Urothelium cell line (cell line): Measurements from ENCODE around the gene AGGF1.
"Not testable (repeated sequence)": the region's sequence is repeated elsewhere in the genome, so short reads cannot be mapped to it uniquely, and the experiment has no call there.

Experiments
- DNase-seq: peaks from one replicate; pipeline ENCODE4 v3.0.0; 2011; ENCODE audit warnings: low spot score, mixed read lengths
- FAIRE-seq: peaks from 2 replicates; lab custom pipeline; 2011; peaks lifted over from hg19 to GRCh38; lab: Jason Lieb, UNC

The AGGF1 gene

DNA sequence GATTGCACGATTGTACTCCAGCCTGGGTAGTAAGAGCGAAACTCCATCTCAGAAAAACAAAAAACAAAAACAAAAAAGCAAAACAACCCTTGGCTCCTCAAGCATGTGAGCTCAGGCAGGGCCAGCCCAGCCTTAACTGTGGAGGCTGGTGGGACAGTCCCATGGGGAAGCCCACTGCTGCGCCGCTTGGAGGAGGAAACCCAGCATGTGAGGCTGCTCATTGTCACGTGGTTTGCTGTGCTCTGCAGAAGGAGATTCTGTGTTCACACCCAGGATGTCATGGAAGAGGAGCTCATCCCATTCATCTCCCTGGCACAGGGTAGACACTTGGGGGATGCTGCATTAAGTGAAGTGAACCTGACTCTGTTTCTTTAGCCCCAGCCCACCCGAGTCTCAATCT, 52.9 kb downstream of the AGGF1 start:
- no peak for DNase-seq
- no peak for FAIRE-seq

DNA sequence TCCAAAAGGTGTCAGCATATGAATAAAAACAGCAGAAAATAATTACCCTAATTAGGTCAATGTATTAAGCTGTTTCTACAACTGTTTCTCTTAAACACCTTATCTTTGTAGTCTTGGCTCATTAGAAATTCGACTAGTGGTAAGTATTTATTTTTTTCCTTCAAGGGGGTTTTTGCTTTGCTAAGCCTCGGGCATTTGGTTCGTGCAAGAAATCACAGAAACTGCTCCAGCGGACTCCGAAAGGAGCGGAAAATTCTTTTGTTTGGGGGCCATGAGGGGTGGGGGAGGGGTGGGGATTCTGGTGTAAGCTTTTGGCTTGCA, 56.1 kb downstream of the AGGF1 start:
- FAIRE-seq: no peak
- DNase-seq: no peak

DNA sequence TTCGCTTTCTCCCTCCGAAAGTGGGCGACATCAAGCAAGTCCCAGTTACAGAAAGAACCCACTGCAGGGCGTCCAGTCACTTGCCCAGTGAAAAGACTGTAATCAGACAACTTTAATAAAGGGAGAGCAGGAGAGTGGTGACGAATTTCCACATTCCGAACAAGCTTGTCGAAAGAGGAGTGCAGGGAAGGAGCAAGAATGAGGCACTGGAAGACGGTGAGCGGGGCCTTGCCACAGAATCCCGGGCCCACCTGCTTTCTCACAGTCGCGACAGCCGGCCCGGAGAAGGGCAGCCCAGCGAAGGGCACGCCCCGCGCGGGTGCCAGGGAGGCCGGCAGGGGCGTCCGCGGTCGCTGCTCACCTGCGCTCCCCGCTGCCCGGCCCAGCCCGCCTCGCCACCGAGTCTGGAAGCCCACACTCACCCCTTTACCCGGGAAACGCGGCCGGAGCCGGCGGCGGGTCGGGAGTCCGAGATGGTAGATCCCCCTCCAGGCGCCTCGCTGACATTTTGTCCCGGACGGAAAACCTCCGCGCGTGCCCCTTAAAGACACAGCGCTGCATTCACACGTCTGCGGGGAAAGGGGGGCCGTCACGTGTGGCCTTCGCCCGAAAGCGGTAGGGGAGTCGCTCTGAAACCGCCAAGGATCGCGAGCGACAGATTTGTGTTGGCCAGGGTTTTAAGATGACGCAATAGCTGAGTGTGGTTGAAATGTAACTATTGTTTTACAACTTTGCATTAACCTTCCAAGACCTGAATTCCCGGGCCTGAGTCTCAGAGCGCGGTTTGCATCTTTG, 56.7 kb downstream of the AGGF1 start, which contains the start of gene ZBED3:
Gene ZBED3, minus strand, starts transcription at position 597 of the 795 bp plus-strand sequence. CDS start 9,407 bp downstream, outside the sequence.
- DNase-seq (peak; percentile 87), FAIRE-seq (no peak)

DNA sequence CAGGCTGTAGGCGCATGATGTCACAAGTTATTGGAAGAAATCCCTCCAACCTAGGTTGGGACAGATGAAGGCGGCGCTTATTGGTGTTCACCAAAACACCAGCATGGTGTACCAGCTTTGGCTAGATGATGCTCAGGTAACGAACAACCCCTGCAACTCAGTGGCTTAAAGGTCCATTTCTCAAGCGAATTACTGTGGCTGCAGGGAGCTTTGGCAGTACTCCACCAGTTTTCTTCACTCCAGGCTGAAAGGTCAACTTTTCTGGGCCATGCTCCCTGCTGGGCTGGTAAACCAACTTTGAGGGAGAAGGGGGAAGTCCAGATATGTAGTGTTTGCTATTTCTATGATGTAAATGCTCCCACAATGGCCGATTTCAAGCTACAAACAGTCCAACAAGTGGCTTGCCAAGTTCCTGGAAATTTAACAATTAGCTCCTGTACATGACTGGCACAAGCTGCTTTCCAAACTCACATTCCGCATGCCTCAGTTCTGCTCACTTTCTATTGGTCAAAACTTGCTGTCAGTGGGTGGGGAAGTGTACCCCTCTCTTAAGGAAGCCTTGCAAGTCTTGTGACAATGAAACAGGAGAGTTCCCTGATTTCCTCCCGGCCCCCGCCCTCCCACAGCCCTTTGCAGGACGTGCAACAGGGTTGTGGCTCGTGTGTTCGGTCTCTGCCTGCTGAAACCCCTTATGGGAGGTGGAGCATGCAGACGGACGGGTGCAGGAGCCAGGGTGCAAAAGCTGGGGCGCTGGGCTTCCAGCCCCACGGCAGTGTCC, 57.5 kb downstream of the AGGF1 start:
- FAIRE-seq: no peak

DNA sequence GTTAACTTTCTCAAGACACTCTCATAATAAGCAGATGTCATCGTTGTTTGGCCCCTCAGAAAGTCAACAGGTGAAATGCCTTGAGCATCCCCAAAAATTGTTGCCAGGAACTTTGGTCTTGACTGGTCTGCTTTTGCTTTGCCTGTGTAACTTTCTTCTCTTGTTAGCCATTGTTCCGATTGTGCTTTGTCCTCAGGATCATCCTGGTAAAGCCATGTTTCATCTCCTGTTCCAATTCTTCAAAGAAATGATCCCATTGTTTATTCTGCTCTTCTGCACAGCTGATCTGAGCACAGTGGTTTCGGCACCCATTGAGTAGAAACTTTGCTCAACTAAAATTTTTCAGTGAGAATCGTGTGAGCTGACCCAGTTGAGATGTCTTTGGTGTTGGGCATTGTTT, 65.0 kb downstream of the AGGF1 start:
- no peak for FAIRE-seq

More for the DNA sequence above, 57.5 kb downstream of the AGGF1 start:
- no peak for DNase-seq

DNA sequence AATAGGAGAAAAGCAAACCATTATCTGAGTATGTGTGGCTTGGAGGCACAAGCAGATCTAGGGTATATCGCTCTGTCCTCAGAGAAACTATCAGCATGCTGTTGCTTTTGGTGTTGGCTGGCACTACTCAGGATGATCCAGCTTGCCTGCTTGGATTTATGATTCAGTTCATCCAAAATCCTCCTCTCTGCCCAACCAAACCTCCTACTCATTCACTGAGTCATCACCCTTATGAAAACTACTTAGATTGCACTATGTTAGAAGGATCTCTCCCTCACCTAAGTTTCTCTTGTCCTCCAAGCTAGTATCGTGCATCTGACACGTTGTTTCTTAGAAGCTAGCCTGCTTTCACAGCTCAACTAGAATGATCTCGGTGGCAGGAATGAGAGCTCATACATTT, 71.1 kb downstream of the AGGF1 start:
- FAIRE-seq (no peak), DNase-seq (peak; percentile 16)

More for the DNA sequence above, 65.0 kb downstream of the AGGF1 start:
- DNase-seq: no peak

DNA sequence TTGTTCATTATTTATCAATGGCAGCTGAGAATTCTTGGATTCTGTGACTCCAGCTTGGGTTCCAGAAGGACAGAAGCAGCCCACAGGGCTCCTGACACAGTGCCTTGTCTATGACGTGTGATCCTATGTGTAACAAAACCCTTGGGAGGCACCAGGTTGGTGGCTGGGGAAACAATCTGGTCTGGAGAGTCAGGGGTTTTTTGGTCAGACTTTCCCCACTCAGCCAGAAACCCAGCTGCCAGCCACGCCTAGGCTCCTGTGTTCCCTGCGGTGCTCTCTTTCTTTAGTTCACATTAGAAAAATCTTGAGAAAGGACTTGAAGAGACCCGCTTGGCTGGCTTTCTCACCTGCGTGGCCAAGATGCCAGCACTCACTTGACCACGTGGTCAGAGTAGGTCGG, 72.3 kb downstream of the AGGF1 start:
- no peak for DNase-seq
- no peak for FAIRE-seq

DNA sequence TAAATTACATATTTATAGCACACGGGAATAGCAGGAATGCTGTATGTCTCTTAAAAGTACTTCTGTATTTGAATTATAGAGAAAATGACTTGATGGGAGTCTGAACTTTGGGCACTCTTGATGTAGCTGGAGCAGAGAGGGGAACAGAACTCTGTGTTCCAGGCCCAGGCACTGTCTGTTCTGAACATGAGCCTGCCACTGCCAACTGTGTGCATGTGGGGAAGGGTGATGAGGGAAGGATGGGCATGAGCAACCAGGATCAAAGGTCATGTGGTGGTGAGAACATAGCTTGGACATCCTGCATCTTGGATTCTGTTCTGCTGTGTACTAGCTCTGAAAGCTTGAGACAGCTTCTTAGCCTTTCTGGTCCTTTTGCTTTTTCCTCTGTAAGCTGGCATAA, 73.3 kb downstream of the AGGF1 start:
- FAIRE-seq: no peak

DNA sequence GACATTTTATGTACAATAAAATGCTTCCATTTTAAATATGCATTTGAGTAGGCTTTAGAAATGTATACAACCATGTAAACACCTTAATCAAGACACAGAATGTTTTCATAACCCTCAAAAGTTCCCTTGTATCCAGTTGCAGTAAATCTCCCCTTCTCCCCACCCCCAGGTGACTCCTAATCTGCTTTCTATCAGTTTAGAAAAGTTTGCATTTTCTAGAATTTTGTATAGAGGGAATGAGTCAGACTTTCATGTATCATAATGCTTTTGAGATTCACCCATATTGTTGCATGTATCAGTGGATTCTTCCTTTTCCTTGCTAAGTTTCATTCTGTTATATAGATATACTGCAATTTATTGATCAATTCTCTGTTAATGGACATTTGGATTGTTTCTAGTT, 74.6 kb downstream of the AGGF1 start:
- DNase-seq (no peak), FAIRE-seq (no peak)

More for the DNA sequence above, 73.3 kb downstream of the AGGF1 start:
- DNase-seq: no peak

DNA sequence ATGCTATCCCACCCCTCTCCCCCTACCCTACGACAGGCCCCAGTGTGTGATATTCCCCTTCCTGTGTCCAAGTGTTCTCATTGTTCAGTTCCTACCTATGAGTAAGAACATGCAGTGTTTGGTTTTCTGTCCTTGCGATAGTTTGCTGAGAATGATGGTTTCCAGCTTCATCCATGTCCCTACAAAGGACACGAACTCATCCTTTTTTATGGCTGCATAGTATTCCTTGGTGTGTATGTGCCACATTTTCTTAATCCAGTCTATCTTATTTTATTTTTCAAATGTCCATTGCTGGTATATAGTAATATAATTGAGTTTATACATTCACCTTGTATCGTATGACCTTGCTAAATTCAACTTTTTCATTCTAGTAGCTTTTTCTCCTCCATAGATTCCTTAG, 76.8 kb downstream of the AGGF1 start:
- DNase-seq, FAIRE-seq: not testable (repeated sequence)
